ENCODE data around the gene WDR70. TPM values are rescaled to one million over a fixed set of nuclear protein-coding genes. Genes with fewer than 3 reads are reported as not detected.

WDR70 gene
- total RNA-seq, 4 donors from 2014 or later: 24.7 to 200 (median 29.9) TPM

DNA sequence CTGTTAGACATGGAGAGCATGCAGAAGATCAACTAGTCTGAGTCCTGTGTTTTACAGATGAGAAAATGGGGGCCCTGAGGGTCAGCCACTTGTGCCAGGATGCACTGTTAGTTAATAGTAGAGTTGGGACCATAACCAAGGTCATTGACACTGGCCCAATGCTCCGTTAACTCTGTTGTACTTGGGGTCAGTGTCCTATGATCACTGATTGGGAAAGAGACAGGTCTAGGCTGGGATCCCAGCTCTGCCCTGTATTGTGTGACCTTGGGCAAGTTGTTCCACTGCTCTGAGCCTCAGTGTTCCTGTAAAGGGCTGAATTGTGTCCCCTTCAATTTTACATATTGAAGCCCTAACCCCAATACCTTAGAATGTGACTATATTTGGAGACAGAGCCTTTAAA, 390.7 kb downstream of the WDR70 start:
- TF ChIP-seq EP300 (IDR thresholded peaks at IDR 0.05; ENCODE audit: low read depth): no peak
- Histone ChIP-seq H3K4me3 (no peak overlapping the region), H3K27ac (peak overlapping the region in 2 of 4 donors; percentile 17 to 45), H3K36me3 (no peaks in the 10 kb centered on the region), H3K9me3 (peaks cover 4% of the 10 kb centered on the region in 2 donors), H3K27me3 (no peaks in the 10 kb centered on the region), H3K4me1 (peaks cover 0 to 8% (median 0%) of the 10 kb centered on the region in 4 donors)
- in situ Hi-C loops (cut with MboI; ENCODE audit: low pct_ligation_motif_present in 1 of 4, low pct_unique_long_range_greater_than_20kb in 1 of 4, low sequenced_read_pairs in 3 of 4): no loop called here
- intact Hi-C loops (cut with DNase I; ENCODE audit: low total_unique reads): no loop called here
- WGBS, 2 donors (ENCODE audit: low coverage in 1 of 2): 79 to 100% methylated on average over 1 of the region's 1 CpG
- DNase-seq: no peak

DNA sequence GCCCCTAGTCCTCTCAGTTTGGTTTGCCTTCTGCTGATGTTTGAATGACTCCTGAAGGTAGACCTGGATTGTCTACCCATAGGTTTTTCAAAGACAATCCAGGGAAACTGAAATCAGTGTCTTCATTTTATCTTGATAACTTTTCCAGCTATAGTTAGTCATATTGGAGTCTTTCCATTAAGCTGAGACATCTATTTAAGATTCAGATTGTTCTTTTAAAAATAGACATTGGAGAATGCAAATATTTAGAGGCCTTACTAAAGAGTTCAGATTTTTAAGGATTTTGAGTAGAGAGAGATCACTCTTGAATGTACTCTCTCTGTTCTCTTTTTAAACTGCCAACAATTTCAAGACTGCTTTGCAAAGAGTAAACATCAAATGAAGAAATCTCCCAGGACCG, 391.7 kb downstream of the WDR70 start:
- 20 to 60% methylated on average over 1 of the region's 1 CpG for WGBS, 2 donors (ENCODE audit: low coverage in 1 of 2)
- Histone ChIP-seq H3K4me3 (no peak overlapping the region), H3K36me3 (no peaks in the 10 kb centered on the region), H3K4me1 (peaks cover 0 to 8% (median 0%) of the 10 kb centered on the region in 4 donors), H3K27me3 (no peaks in the 10 kb centered on the region), H3K9me3 (peaks cover 8% of the 10 kb centered on the region in 2 donors), H3K27ac (peak overlapping the region in 3 of 4 donors; percentile 17 to 57 (median 45))
- intact Hi-C loops (cut with DNase I; ENCODE audit: low total_unique reads) (no loop called here), in situ Hi-C loops (cut with MboI; ENCODE audit: low pct_ligation_motif_present in 1 of 4, low pct_unique_long_range_greater_than_20kb in 1 of 4, low sequenced_read_pairs in 3 of 4) (no loop called here)
- no peak for DNase-seq
- no peak for TF ChIP-seq POLR2A (IDR thresholded peaks at IDR 0.05)
- TF ChIP-seq, protein P1, sequence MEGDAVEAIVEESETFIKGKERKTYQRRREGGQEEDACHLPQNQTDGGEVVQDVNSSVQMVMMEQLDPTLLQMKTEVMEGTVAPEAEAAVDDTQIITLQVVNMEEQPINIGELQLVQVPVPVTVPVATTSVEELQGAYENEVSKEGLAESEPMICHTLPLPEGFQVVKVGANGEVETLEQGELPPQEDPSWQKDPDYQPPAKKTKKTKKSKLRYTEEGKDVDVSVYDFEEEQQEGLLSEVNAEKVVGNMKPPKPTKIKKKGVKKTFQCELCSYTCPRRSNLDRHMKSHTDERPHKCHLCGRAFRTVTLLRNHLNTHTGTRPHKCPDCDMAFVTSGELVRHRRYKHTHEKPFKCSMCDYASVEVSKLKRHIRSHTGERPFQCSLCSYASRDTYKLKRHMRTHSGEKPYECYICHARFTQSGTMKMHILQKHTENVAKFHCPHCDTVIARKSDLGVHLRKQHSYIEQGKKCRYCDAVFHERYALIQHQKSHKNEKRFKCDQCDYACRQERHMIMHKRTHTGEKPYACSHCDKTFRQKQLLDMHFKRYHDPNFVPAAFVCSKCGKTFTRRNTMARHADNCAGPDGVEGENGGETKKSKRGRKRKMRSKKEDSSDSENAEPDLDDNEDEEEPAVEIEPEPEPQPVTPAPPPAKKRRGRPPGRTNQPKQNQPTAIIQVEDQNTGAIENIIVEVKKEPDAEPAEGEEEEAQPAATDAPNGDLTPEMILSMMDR (IDR thresholded peaks at IDR 0.05): no peak
- no peak for TF ChIP-seq EP300 (IDR thresholded peaks at IDR 0.05; ENCODE audit: low read depth)
- no peak for TF ChIP-seq POLR2AphosphoS5 (IDR thresholded peaks at IDR 0.05)

DNA sequence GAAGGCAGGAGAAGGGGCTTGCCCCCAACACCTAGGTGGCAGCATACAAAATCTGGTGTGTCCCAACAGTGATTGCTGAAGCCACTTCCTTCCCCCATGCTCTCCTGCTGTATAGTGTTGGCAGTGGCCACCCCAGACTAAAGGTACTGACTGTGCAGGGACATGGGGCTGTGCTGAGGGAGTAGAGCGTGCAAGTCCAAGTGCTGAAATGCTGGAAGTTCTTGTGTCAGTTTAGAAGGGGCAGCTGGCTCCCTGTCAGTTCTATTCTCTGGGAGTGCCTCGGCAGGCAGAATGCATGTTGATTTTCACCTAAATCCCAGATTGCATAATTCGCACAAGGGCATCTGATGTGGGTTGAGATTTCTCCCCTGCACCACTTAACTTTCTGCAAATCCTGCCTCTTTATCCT, 392.1 kb downstream of the WDR70 start:
- DNase-seq: no peak
- Histone ChIP-seq H3K4me1 (peaks cover 0 to 8% (median 0%) of the 10 kb centered on the region in 4 donors), H3K27ac (peak overlapping the region in 3 of 4 donors; percentile 17 to 57 (median 45)), H3K27me3 (no peaks in the 10 kb centered on the region), H3K9me3 (peaks cover 8% of the 10 kb centered on the region in 2 donors), H3K4me3 (no peak overlapping the region), H3K36me3 (no peaks in the 10 kb centered on the region)
- in situ Hi-C loops (cut with MboI; ENCODE audit: low pct_ligation_motif_present in 1 of 4, low pct_unique_long_range_greater_than_20kb in 1 of 4, low sequenced_read_pairs in 3 of 4) (no loop called here), intact Hi-C loops (cut with DNase I; ENCODE audit: low total_unique reads) (no loop called here)
- 79% methylated on average over 3 of the region's 3 CpGs; no CpG with 5 or more reads in 1 of the 2 donors for WGBS, 2 donors (ENCODE audit: low coverage in 1 of 2)
- TF ChIP-seq, protein P1 (IDR thresholded peaks at IDR 0.05): no peak
- TF ChIP-seq EP300 (IDR thresholded peaks at IDR 0.05; ENCODE audit: low read depth) (no peak), POLR2AphosphoS5 (IDR thresholded peaks at IDR 0.05) (no peak), POLR2A (IDR thresholded peaks at IDR 0.05) (no peak)

DNA sequence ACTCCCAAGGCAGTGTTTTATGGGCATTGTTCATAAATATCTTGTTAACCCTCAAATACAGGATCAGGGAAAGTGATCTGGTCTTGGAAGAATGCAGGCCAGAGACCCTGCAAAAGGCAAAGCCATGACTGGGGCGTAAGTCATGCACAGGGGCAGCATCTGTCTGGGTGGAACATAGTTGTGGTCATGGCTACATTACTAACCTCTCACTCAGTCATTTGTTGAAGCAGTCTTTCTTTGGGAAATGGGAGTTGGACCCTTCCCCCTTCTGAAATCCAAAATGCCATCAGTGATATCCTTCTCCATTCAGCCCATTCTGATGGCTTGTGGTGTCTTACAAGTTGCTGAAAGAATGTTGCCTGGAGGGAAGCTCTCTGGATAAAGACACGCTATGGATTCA, 392.6 kb downstream of the WDR70 start:
- TF ChIP-seq, protein P1 (IDR thresholded peaks at IDR 0.05): no peak
- TF ChIP-seq POLR2AphosphoS5 (IDR thresholded peaks at IDR 0.05): no peak
- TF ChIP-seq POLR2A (IDR thresholded peaks at IDR 0.05): no peak
- no peak for TF ChIP-seq EP300 (IDR thresholded peaks at IDR 0.05; ENCODE audit: low read depth)
- peak overlapping the region in 3 of 4 donors; percentile 17 to 57 (median 45) for H3K27ac ChIP-seq
- H3K9me3 ChIP-seq: peaks cover 8% of the 10 kb centered on the region in 2 donors
- H3K4me3 ChIP-seq: no peak overlapping the region
- WGBS, 2 donors (ENCODE audit: low coverage in 1 of 2): 74% methylated on average over 2 of the region's 2 CpGs; no CpG with 5 or more reads in 1 of the 2 donors
- H3K27me3 ChIP-seq: no peaks in the 10 kb centered on the region
- H3K36me3 ChIP-seq: no peaks in the 10 kb centered on the region
- DNase-seq: no peak
- intact Hi-C loops (cut with DNase I; ENCODE audit: low total_unique reads): no loop called here
- in situ Hi-C loops (cut with MboI; ENCODE audit: low pct_ligation_motif_present in 1 of 4, low pct_unique_long_range_greater_than_20kb in 1 of 4, low sequenced_read_pairs in 3 of 4): no loop called here
- peaks cover 0 to 8% (median 0%) of the 10 kb centered on the region in 4 donors for H3K4me1 ChIP-seq

DNA sequence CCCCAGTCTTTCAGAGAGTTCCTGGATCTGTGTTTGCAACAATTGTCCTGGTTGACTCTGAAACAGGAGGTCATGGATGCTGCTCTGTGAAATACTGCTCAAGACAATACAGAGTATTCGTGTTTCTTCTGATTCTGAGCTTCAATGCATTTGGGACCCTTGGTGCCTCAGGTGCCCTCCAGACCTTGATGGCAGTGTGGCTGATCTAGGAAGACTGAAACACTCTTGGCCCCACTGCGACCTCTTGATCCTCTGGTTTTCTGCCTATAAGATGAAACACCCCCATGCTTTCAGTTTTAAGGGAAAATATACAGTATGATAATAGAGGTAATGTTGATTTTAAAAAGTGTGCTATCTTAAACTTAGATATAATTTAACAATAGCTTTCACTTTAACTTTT, 393.1 kb downstream of the WDR70 start:
- peaks cover 0 to 8% (median 1%) of the 10 kb centered on the region in 4 donors for H3K4me1 ChIP-seq
- H3K9me3 ChIP-seq: peaks cover 8% of the 10 kb centered on the region in 2 donors
- no peaks in the 10 kb centered on the region for H3K36me3 ChIP-seq
- no peaks in the 10 kb centered on the region for H3K27me3 ChIP-seq
- TF ChIP-seq, protein P1 (IDR thresholded peaks at IDR 0.05): no peak
- intact Hi-C loops (cut with DNase I; ENCODE audit: low total_unique reads) (no loop called here), in situ Hi-C loops (cut with MboI; ENCODE audit: low pct_ligation_motif_present in 1 of 4, low pct_unique_long_range_greater_than_20kb in 1 of 4, low sequenced_read_pairs in 3 of 4) (no loop called here)
- WGBS, 2 donors (ENCODE audit: low coverage in 1 of 2): 76 to 86% methylated on average over 2 of the region's 2 CpGs
- H3K27ac ChIP-seq: peak overlapping the region in 1 of 4 donors; percentile 57
- no peak for DNase-seq
- no peak overlapping the region for H3K4me3 ChIP-seq

Data from transverse colon (tissue), 4 donors.